HG03280 (cell line): ENCODE measurements around the gene CRISP2.
"Not testable (repeated sequence)": the region's sequence is repeated elsewhere in the genome, so short reads cannot be mapped to it uniquely, and the experiment has no call there.

Experiments used
- ATAC-seq: cut with Tn5 transposase; IDR thresholded peaks from one replicate; pipeline ENCODE4 v1.9.1; 2021; ENCODE audit warnings: mild to moderate bottlenecking, moderate library complexity; ENCODE audit not compliant: unreplicated experiment

Gene CRISP2

GRCh38 chr6:49713346-49713745, at the start of gene CRISP2:
TSS of gene CRISP2 (minus strand) at chr6:49713543. CDS start at chr6:49709196, 4,347 bp downstream.
- ATAC-seq: no peak

GRCh38 chr6:49744259-49744658, 30.9 kb upstream of the CRISP2 start, which contains the start of gene CRISP3:
TSS of gene CRISP3 (minus strand) at chr6:49744388. CDS start at chr6:49744367, 21 bp downstream.
- ATAC-seq: no peak

- no peak for ATAC-seq
Observed at GRCh38 chr6:49743429-49743828, 30.1 kb upstream of the CRISP2 start.

GRCh38 chr6:49739423-49739822, 26.1 kb upstream of the CRISP2 start:
- no peak for ATAC-seq

GRCh38 chr6:49736017-49736508, 22.7 kb upstream of the CRISP2 start:
- no peak for ATAC-seq

- no peak for ATAC-seq
Observed at GRCh38 chr6:49733680-49734079, 20.3 kb upstream of the CRISP2 start.

GRCh38 chr6:49732781-49733180, 19.4 kb upstream of the CRISP2 start:
- ATAC-seq: no peak

- no peak for ATAC-seq
Observed at GRCh38 chr6:49730251-49730650, 16.9 kb upstream of the CRISP2 start.

GRCh38 chr6:49723917-49724316, 10.6 kb upstream of the CRISP2 start:
- not testable (repeated sequence) for ATAC-seq

- no peak for ATAC-seq
Observed at GRCh38 chr6:49721297-49721696, 8.0 kb upstream of the CRISP2 start.

- ATAC-seq: no peak
Observed at GRCh38 chr6:49720372-49720771, 7.0 kb upstream of the CRISP2 start.

GRCh38 chr6:49698478-49698877, 14.9 kb downstream of the CRISP2 start:
- ATAC-seq: no peak

GRCh38 chr6:49693512-49693911, 19.8 kb downstream of the CRISP2 start:
- no peak for ATAC-seq

- ATAC-seq: no peak
Observed at GRCh38 chr6:49692534-49692933, 20.8 kb downstream of the CRISP2 start.

- ATAC-seq: no peak
Observed at GRCh38 chr6:49676671-49677281, 36.6 kb downstream of the CRISP2 start.

- ATAC-seq: no peak
Observed at GRCh38 chr6:49675816-49676215, 37.5 kb downstream of the CRISP2 start.

- ATAC-seq: no peak
Observed at GRCh38 chr6:49668083-49668511, 45.2 kb downstream of the CRISP2 start.

GRCh38 chr6:49666930-49667757, 46.2 kb downstream of the CRISP2 start:
- ATAC-seq: no peak

- ATAC-seq: no peak
Observed at GRCh38 chr6:49666480-49666879, 46.9 kb downstream of the CRISP2 start.

GRCh38 chr6:49664817-49665216, 48.5 kb downstream of the CRISP2 start:
- ATAC-seq: no peak

- ATAC-seq: not testable (repeated sequence)
Observed at GRCh38 chr6:49664054-49664453, 49.3 kb downstream of the CRISP2 start.

GRCh38 chr6:49662892-49663261, 50.5 kb downstream of the CRISP2 start:
- no peak for ATAC-seq
